K562 (cell line): Measurements from ENCODE around the gene DESI2. TPM values are rescaled to one million over a fixed set of nuclear protein-coding genes. Genes with fewer than 3 reads are reported as not detected.

Source experiments
- AFF4 ChIP-seq: sonication (generic); formaldehyde crosslinking; IDR thresholded peaks from 2 replicates; pipeline ENCODE4 v1.8.0; 2023; ENCODE audit warnings: mild to moderate bottlenecking, missing genetic modification reagents
- CBX5 ChIP-seq: IDR thresholded peaks from 2 replicates; pipeline ENCODE4 v1.6.1; 2014; ENCODE audit warnings: low read depth, borderline replicate concordance
- GTF2B ChIP-seq: IDR thresholded peaks from 2 replicates; pipeline ENCODE4 v1.6.1; 2011; ENCODE audit not compliant: insufficient read length; ENCODE audit errors: extremely low read depth
- HINFP ChIP-seq: fragments of 450-650 bp; conservative IDR thresholded peaks from 2 replicates; pipeline ENCODE4 v1.6.1; 2016; ENCODE audit warnings: missing genetic modification characterization, low read depth, mild to moderate bottlenecking, control low read depth, missing compliant biosample characterization
- KDM4B ChIP-seq, 2 experiments: fragments of 450-650 bp in 1 of 2; sonication (generic) in 1 of 2; IDR thresholded peaks; 2 replicates each; pipeline ENCODE4 v1.6.1; 2016 to 2017; ENCODE audit warnings: borderline replicate concordance in 2 of 2, antibody characterized with exemption in 1 of 2, low read depth in 1 of 2, mild to moderate bottlenecking in 1 of 2
- KLF13 ChIP-seq: fragments of 450-650 bp; IDR thresholded peaks from 2 replicates; pipeline ENCODE4 v1.6.1; 2016; ENCODE audit warnings: missing genetic modification characterization, low read depth, mild to moderate bottlenecking, missing compliant biosample characterization, moderate library complexity, borderline replicate concordance
- NFE2 ChIP-seq: IDR thresholded peaks from 2 replicates; pipeline ENCODE4 v1.6.1; 2014; ENCODE audit warnings: antibody characterized with exemption, low read depth
- SAFB2 ChIP-seq: fragments of 200-400 bp; formaldehyde crosslinking; IDR thresholded peaks from 2 replicates; pipeline ENCODE4 v1.6.1; 2018; ENCODE audit warnings: borderline replicate concordance, low read length, low read depth, moderate library complexity; ENCODE audit not compliant: severe bottlenecking
- SP1 ChIP-seq: sonication (generic); formaldehyde crosslinking; IDR thresholded peaks from 2 replicates; pipeline ENCODE4 v1.8.1; 2022; ENCODE audit warnings: mild to moderate bottlenecking, missing genetic modification reagents
- SREBF1 ChIP-seq: fragments of 150-350 bp; IDR thresholded peaks from 2 replicates; pipeline ENCODE4 v1.6.1; 2014; ENCODE audit warnings: antibody characterized with exemption, low read depth, low read length, borderline replicate concordance
- TCFL5 ChIP-seq: fragments of 250-450 bp; sonication (Bioruptor Pico); conservative IDR thresholded peaks from 2 replicates; pipeline ENCODE4 v1.6.1; 2021; ENCODE audit warnings: mild to moderate bottlenecking, moderate library complexity, matching md5 sums
- ZBTB49 ChIP-seq: sonication (generic); formaldehyde crosslinking; IDR thresholded peaks from 2 replicates; pipeline ENCODE4 v1.8.0; 2022; ENCODE audit warnings: missing genetic modification reagents, mild to moderate bottlenecking, borderline replicate concordance
- ZNF174 ChIP-seq: fragments of 250-450 bp; sonication (Bioruptor Pico); IDR thresholded peaks from 2 replicates; pipeline ENCODE4 v1.4.0; 2020; ENCODE audit warnings: mild to moderate bottlenecking
- ZNF316 ChIP-seq: fragments of 450-650 bp; IDR thresholded peaks from 2 replicates; pipeline ENCODE4 v1.6.1; 2016
- ZNF395 ChIP-seq: fragments of 200-800 bp; sonication (Bioruptor generic); IDR thresholded peaks from 2 replicates; pipeline ENCODE4 v1.6.1; 2017; ENCODE audit warnings: missing genetic modification characterization, missing compliant biosample characterization
- polyA plus RNA-seq, 8 experiments: library from polyadenylated mRNA; depleted of rRNA in 4 of 8; stranded (reverse) in 5 of 8; unstranded in 3 of 8; fragments of >200 nt; fragmentation: Nextera tagmentation in 2 of 8; fragmentation: Illumina TruSeq in 1 of 8; extraction: Ambion mirVana in 2 of 8; extraction: Trizol in 1 of 8; gene quantifications; 2 replicates each; pipeline versions ENCODE4 v1.2.1 to v1.2.3, GENCODE V29; 2011 to 2014; ENCODE audit warnings: inconsistent platforms in 1 of 8, missing spikeins in 1 of 8
- total RNA-seq, 7 experiments: library from RNA; depleted of rRNA in 6 of 7; stranded (reverse); fragments of >200 nt in 6 of 7; fragmentation: Illumina TruSeq in 2 of 7; extraction: Trizol in 2 of 7; gene quantifications; 2 replicates each; pipeline versions ENCODE4 v1.2.1 to v1.2.3, GENCODE V29; 2011 to 2021; ENCODE audit warnings: low replicate concordance in 1 of 7

The DESI2 gene
- total and polyA plus RNA-seq, 9 of the 15 experiments (the other 6 are each of a cell fraction or from before 2014, with no cell fraction given), result 17.4 to 59.4 (median 38.4) TPM

GRCh38 chr1:244651956-244652622 is 837 bp upstream of the DESI2 start (continued):
- TF ChIP-seq HINFP (tag), result no peak
- no peak for TF ChIP-seq KDM4B (IDR thresholded peaks at IDR 0.05; ENCODE audit: borderline replicate concordance in 2 of 2, low read depth in 1 of 2)
- TF ChIP-seq SAFB2, result no peak
- TF ChIP-seq AFF4 (CRISPR knock-in tag), result no peak
- 0 out of 2 replicates have a peak, but pooled peaks have one; percentile 3 for TF ChIP-seq ZNF316
- TF ChIP-seq TCFL5 (CRISPR knock-in tag), result no peak
- no peak for TF ChIP-seq GTF2B
- no peak for TF ChIP-seq ZBTB49 (CRISPR knock-in tag)
- no peak for TF ChIP-seq NFE2
- no peak for TF ChIP-seq KLF13 (tag)
- no peak for TF ChIP-seq SREBF1
- no peak for TF ChIP-seq ZNF395
- no peak for TF ChIP-seq ZNF174
- TF ChIP-seq SP1 (CRISPR knock-in tag), result no peak
- TF ChIP-seq CBX5, result no peak
